Measurements from ENCODE around the gene GTF2A1L. TPM values are rescaled to one million over a fixed set of nuclear protein-coding genes. Genes with fewer than 3 reads are reported as not detected.

Gene GTF2A1L
- total RNA-seq, 2 experiments from 2014 or later: not detected

GRCh38 chr2:48714245-48714644 lies 96.6 kb downstream of the GTF2A1L start:
- ATAC-seq (no peak), DNase-seq (no peak)
- TF ChIP-seq, protein P1, sequence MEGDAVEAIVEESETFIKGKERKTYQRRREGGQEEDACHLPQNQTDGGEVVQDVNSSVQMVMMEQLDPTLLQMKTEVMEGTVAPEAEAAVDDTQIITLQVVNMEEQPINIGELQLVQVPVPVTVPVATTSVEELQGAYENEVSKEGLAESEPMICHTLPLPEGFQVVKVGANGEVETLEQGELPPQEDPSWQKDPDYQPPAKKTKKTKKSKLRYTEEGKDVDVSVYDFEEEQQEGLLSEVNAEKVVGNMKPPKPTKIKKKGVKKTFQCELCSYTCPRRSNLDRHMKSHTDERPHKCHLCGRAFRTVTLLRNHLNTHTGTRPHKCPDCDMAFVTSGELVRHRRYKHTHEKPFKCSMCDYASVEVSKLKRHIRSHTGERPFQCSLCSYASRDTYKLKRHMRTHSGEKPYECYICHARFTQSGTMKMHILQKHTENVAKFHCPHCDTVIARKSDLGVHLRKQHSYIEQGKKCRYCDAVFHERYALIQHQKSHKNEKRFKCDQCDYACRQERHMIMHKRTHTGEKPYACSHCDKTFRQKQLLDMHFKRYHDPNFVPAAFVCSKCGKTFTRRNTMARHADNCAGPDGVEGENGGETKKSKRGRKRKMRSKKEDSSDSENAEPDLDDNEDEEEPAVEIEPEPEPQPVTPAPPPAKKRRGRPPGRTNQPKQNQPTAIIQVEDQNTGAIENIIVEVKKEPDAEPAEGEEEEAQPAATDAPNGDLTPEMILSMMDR (IDR thresholded peaks at IDR 0.05): no peak
- no peaks in the 10 kb centered on the region for H3K4me1 Mint-ChIP-seq (ENCODE audit: low read depth)
- peaks cover 7% of the 10 kb centered on the region for H3K27me3 Mint-ChIP-seq
- H3K4me3 Mint-ChIP-seq: no peak overlapping the region
- H3K27ac Mint-ChIP-seq: no peak overlapping the region
- intact Hi-C loops (cut with micrococcal nuclease): no loop called here
- no peaks in the 10 kb centered on the region for H3K9me3 Mint-ChIP-seq
- POLR2A ChIA-PET: no interaction called here
- CTCF ChIA-PET: no interaction called here
- H3K36me3 Mint-ChIP-seq (ENCODE audit: low read depth): no peaks in the 10 kb centered on the region

DNA sequence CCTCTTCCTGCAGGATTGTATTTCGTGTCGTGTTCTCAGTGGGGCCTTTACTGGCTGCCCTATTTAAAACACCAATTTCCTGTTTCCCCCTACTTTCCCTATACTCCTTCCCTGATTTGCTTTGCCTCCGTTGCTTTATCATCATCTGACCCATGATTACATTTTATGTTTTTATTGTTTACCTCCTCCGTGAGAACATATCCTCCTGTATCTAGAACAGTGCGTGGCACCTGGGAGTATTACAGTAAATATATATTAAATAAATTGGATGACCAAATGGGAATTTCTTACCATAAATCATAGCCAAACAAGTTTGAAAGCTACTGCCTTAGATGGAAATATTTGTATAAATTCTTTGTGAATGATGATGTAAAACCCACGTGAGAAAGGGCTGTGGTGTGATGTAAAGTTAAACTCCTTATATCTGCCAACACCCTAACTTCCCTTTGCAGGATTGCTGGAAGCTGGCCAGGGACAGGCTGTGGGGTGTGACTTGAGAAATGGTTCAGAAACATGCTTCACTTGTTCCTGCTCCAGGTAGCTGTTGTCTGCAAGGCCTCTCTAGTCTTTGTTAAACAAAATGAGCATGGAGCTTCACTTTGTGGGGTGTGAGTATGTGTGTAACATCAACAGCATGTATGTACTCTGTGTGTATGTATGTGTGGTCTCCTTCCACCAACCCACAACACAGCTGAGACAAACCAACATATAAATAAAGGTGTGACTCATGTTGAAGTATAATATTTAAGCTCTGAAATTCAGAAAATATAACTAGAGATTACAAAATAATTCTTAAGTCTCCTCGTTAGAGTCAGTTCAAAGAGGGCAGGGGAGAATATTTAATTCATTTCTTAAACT lies 97.6 kb downstream of the GTF2A1L start:
- peaks cover 7% of the 10 kb centered on the region for H3K27me3 Mint-ChIP-seq
- H3K4me1 Mint-ChIP-seq (ENCODE audit: low read depth): no peaks in the 10 kb centered on the region
- no peaks in the 10 kb centered on the region for H3K36me3 Mint-ChIP-seq (ENCODE audit: low read depth)
- no peak overlapping the region for H3K27ac Mint-ChIP-seq
- DNase-seq (no peak), ATAC-seq (no peak)
- ChIA-PET CTCF (no interaction called here), POLR2A (no interaction called here)
- intact Hi-C loops (cut with micrococcal nuclease): no loop called here
- TF ChIP-seq, protein P1 (IDR thresholded peaks at IDR 0.05): no peak
- H3K9me3 Mint-ChIP-seq: no peaks in the 10 kb centered on the region
- no peak overlapping the region for H3K4me3 Mint-ChIP-seq

DNA sequence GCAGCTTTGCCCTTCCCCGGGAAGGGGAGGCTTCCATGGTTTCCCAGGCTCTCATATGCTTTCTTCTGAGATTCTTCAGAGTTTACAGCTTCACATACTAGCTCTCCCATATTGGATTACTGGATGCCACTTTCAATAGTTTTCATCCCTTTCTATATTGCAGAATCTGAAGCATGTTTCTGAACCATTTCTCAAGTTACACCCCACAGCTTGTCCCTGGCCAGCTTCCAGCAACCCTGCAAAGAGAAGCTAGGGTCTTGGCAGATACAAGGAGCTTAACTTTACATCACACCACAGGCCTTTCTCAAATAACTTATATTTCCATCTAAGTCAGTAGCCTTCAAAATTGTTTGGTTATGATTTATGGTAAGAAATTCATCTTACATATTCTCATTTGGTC lies 98.3 kb downstream of the GTF2A1L start:
- ATAC-seq (no peak), DNase-seq (no peak)
- TF ChIP-seq, protein P1 (IDR thresholded peaks at IDR 0.05): no peak
- H3K27me3 Mint-ChIP-seq: peaks cover 7% of the 10 kb centered on the region
- H3K36me3 Mint-ChIP-seq (ENCODE audit: low read depth): no peaks in the 10 kb centered on the region
- ChIA-PET CTCF (interaction anchor here (0.7 to 1.5 kb wide), 2 partner anchors 115 to 1572 kb away, joined by 3 read pairs; no protein-coding TSS in a partner anchor), POLR2A (no interaction called here)
- intact Hi-C loops (cut with micrococcal nuclease): no loop called here
- H3K4me3 Mint-ChIP-seq: no peak overlapping the region
- H3K27ac Mint-ChIP-seq: no peak overlapping the region
- no peaks in the 10 kb centered on the region for H3K9me3 Mint-ChIP-seq
- no peaks in the 10 kb centered on the region for H3K4me1 Mint-ChIP-seq (ENCODE audit: low read depth)

GRCh38 chr2:48717846-48718245 lies 100.2 kb downstream of the GTF2A1L start:
- Mint-ChIP-seq H3K36me3 (ENCODE audit: low read depth) (no peaks in the 10 kb centered on the region), H3K9me3 (no peaks in the 10 kb centered on the region), H3K4me1 (ENCODE audit: low read depth) (no peaks in the 10 kb centered on the region), H3K27me3 (peaks cover 5% of the 10 kb centered on the region), H3K27ac (no peak overlapping the region), H3K4me3 (no peak overlapping the region)
- TF ChIP-seq, protein P1 (IDR thresholded peaks at IDR 0.05): no peak
- intact Hi-C loops (cut with micrococcal nuclease): no loop called here
- ChIA-PET CTCF (no interaction called here), POLR2A (no interaction called here)
- ATAC-seq (no peak), DNase-seq (no peak)

GRCh38 chr2:48719480-48720177 lies 102.0 kb downstream of the GTF2A1L start:
- intact Hi-C loops (cut with micrococcal nuclease): no loop called here
- POLR2A ChIA-PET: no interaction called here
- no peak overlapping the region for H3K27ac Mint-ChIP-seq
- CTCF ChIA-PET: no interaction called here
- ATAC-seq: no peak
- no peaks in the 10 kb centered on the region for H3K9me3 Mint-ChIP-seq
- H3K4me3 Mint-ChIP-seq: no peak overlapping the region
- no peak for DNase-seq
- H3K4me1 Mint-ChIP-seq (ENCODE audit: low read depth): no peaks in the 10 kb centered on the region
- H3K27me3 Mint-ChIP-seq: peaks cover 5% of the 10 kb centered on the region
- no peaks in the 10 kb centered on the region for H3K36me3 Mint-ChIP-seq (ENCODE audit: low read depth)
- TF ChIP-seq, protein P1 (IDR thresholded peaks at IDR 0.05): no peak

Data from activated CD8-positive, alpha-beta T cell treated with anti-CD3 and anti-CD28 coated beads for 36 hours (primary cell).